Suppressor macrophage treated with lipopolysaccharide for 4 hours (primary cell): ENCODE results near the gene CEP43.

Experiments
- DNase-seq: peaks from one replicate; pipeline ENCODE4 v3.0.0-alpha.2; 2020

The CEP43 gene

DNA sequence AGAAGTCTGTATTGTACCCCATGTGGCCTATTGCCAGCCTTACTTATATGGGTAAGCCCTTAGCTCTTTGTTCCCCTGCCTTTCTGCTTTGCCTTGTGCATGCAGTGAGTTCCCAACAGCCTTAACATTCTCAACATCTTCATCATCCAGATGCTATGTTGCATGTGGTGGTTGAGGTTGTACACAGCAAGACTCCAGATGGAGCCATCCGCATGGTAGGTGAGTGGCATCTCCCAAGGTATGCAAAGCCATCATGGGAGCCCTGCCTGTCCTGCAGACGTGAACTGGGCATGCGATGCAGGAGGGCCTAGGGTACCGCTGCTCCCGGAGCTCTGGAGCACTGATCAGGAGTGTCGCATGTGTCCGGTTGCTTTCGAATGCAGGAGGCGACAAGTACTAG, 16.1 kb downstream of the CEP43 start:
- DNase-seq, result no peak

- DNase-seq, result no peak
These were observed 21.0 kb downstream of the CEP43 start for GRCh38 chr6:167020206-167020605.

GRCh38 chr6:167027308-167027707, 28.1 kb downstream of the CEP43 start:
- DNase-seq, result no peak

DNA sequence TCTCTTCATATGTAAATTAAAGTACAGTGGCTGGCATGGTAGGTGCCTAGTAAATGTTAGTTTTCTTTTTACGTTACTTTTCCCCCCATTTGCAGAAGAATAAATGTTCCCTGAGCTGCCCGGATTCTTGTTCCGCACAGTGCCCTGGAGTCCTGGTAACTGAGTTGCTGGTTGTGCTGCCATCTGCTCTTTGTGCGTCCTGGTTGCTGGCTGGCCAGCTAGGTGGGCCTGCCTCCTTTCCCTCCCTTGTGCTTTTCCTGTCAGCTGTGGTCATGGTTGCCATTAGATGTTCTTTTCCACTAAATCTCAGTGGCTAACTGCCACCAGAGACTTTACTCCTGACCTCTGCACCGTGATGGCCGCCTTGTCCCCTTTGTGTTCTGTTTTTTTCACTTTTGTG, 28.6 kb downstream of the CEP43 start:
- DNase-seq, result no peak

DNA sequence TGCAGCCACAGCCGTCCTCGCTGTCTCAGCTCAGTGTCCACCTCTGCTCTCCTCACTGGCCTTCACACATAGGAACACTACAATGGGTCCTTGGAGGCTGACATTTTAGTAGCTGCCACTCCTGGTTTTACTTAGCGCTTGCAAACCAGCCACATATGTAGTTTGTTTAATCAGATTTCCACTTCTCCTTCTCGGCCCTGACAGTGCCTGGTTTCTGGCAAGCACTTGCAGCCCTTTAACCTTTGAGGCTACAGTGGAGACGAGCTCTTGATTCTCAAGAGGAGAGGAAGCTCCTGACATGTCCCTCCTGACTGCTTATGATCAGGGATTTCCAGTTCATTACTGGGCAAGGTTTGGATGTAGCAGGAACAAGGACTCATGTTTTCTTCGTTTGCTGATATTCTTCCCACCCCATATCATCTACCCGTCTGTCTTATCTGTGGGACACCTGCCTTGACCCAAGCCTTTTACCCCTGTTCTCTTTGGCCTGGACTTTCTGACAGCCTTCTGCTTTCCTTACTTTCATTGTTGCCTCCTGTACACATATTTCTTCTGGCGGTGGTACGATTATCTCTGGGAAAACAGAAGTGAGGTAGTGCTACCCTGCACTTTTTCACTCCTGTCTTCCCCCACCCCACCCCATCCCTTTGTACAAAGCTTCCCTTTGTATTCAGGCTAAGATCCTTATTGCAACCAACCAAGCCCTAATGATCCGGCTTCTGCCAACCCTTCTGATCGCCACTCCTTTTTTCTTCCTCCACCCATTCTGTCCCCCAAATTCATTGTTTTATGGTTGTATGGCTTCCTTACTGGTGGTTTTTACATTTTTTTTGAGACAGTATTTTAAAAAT, 31.2 kb downstream of the CEP43 start:
- DNase-seq, result no peak

DNA sequence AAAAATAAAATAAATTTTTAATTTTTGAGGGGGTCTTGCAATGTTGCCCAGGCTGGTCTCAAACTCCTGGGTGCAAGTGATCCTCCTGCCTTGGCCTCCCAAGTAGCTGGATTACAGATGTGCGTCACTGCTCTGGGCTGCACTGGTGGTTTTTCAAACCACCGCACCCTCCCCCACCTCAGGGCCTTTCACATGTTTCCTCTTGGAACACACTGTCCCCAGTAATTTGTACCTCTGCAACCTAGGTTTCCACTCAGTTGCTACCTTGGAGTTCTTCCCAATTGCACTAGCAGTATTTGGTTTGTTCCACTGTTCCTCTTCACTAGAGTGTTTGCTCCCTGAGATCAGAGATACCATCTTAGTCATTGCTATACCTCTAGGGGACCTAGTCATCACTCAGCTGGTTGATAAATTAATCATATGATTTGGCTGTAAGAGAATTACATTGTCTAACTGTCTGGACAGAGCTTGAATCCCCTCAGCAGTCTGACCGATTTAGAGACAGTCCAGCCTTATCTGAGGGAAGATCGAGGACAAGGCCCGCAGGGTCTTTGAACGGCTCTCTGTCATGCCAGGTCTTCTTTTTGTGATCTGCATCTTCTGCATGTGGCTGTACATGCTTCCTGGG, 32.0 kb downstream of the CEP43 start:
- no peak for DNase-seq

GRCh38 chr6:167034056-167034455, 34.9 kb downstream of the CEP43 start:
- DNase-seq, result no peak

DNA sequence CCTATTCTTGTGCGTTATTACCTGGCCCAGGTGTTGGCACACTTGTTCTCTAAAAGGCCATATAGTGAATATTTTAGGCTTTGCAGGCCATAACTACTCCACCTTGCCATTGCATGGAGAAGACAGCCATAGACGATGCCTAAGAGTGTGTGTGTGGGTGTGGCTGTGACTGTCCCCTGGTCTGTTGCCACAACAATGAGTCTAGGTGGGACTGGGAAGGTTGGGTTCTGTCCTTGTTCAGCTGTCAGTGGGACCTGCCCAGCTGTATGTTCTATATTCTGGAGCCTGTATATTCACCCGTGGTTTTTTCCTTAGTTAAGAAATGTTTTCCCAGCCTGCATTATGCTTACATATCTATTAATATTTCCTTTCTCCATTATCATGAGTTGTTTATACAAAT, 38.6 kb downstream of the CEP43 start:
- no peak for DNase-seq

DNA sequence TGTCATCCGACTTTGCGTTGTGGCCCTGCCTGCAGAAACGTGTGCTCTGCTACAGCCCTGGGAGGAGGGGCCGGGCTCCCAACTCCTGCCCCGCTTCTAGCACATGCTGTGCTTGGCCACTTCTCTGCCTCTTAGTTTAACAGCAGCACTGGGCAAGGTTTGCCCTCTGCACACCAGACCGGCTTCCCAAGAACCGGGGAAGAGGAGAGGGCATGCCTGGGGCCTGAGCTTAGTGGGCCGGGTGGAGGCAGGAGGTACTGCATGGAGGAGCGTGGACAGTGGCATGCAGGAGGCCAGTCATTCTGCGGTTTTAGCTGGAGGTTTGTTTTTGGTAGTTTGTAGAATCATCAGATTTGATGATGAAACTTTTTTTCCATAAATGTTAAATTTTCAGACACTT, 45.5 kb downstream of the CEP43 start:
- DNase-seq, result no peak

DNA sequence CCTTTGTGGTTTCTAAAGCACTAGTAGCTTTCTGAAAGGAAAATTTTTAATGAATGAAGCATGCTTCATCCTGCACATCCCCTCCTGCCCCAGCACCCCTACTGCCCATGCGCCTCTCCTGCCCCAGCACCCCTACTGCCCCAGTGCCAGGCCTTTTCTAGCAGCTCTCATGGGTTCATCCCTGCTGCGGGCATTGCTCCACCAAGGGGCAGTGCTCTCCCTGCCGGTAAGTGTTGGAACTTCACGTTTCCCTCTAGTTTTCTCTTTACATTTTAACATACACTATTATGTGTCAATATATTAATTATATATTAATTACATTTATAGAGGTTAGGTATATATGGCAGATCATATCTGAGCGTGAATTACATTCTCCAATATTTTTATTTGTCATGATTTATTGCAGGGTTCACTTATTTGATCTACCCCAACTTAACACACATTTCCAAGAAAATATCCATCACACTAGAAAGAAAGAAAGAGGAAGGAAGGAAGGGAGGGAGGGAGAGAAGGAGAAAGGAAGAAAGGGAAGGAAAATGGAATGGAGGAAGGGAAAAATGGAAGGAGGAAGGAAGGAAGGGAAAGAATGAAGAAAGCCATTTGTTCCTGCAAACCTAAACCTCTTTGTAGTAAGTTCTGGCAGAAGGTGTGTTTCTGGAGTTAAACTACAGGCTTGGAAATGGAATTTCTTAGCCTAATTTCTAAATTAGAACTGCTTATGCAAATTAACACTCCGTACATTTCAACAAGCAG, 46.8 kb downstream of the CEP43 start:
- no peak for DNase-seq

DNA sequence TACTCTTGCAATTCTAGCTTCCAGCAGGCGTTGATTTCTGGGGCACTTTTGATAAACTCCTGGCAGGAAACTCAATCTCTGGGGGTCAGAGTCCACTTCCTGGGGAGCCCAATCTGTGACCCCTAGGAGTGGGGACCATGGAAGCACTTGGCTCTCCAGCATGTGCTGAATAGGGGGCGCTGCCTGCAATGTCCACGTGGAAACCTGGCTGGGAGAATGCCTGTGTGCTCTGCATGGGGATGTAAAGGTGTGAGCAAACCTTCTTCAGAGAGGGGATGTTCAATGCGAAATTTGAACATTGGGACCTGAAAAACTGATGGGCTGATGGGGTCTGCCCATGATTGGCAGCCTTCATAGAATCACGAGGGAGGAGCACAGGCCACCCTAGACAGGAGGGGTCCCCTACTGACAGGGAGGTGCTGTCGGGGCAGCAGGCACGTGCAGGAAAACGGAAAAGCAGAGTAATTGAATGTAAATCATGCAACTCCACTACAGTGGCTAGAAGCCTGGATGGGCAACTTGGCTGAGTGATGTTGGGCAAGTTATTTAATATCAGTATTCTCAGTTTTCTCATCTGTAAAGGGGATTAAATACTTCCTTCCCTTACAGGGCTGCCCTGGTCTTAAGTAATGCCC, 47.8 kb downstream of the CEP43 start:
- no peak for DNase-seq

DNA sequence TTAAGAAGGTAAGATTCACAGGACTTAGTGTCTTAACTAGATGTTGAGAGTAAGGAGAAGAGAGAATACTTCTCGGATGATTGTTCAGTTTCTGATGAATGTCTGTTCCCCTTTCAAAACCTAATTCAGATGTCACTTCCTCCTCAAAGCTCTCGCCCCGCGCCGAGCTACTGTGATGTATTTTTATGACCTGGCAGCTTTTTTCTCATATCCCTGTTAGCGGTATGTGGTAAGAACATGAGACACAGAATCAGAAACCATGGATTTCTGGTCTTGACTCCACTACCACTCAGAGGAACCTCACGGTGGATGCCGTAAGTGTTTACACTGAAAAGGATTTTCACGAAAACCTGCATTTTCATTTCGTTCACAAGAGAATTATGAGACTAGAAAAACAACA, 48.4 kb downstream of the CEP43 start:
- peak; percentile 93 for DNase-seq
